Activated B cell treated with CpG ODN at 0.5 μM for 24 hours (primary cell): ENCODE results near the gene SMG9. TPM values are rescaled to one million over a fixed set of nuclear protein-coding genes. Genes with fewer than 3 reads are reported as not detected.

Source experiments
- ATAC-seq: fragments of 200-7000 bp; cut with Tn5 transposase; one replicate; pipeline ENCODE4 v1.10.0; 2021; ENCODE audit warnings: low read depth, mild to moderate bottlenecking, moderate library complexity
- CTCF ChIA-PET: fragments of 350-600 bp; sonication (Branson Sonifier 250); formaldehyde crosslinking; loops from one replicate; lab custom pipeline; 2021; ENCODE audit warnings: antibody characterized with exemption; lab: Charles Lee
- POLR2A ChIA-PET: fragments of 350-600 bp; sonication (Branson Sonifier 250); formaldehyde crosslinking; loops from one replicate; lab custom pipeline; 2021; ENCODE audit warnings: antibody characterized with exemption; lab: Charles Lee
- DNase-seq: peaks from one replicate; pipeline ENCODE4 v3.0.0; 2022
- H3K27ac Mint-ChIP-seq: one replicate; pipeline ENCODE4 v1.8.0; 2020; ENCODE audit warnings: mixed read lengths
- H3K27me3 Mint-ChIP-seq: one replicate; pipeline ENCODE4 v1.8.0; 2021; ENCODE audit warnings: mixed read lengths
- H3K36me3 Mint-ChIP-seq: one replicate; pipeline ENCODE4 v1.8.0; 2021; ENCODE audit warnings: low read depth, mixed read lengths
- H3K4me1 Mint-ChIP-seq: one replicate; pipeline ENCODE4 v1.8.0; 2021; ENCODE audit warnings: mixed read lengths
- H3K4me3 Mint-ChIP-seq: one replicate; pipeline ENCODE4 v1.8.0; 2020; ENCODE audit warnings: mild to moderate bottlenecking, mixed read lengths
- H3K9me3 Mint-ChIP-seq: one replicate; pipeline ENCODE4 v1.8.0; 2020; ENCODE audit warnings: mixed read lengths
- CTCF ChIP-seq: fragments of 200-600 bp; IDR thresholded peaks from one replicate; pipeline ENCODE4 v1.8.0; 2022; ENCODE audit warnings: antibody characterized with exemption, mild to moderate bottlenecking
- intact Hi-C: fragments of 100-400 bp; cut with micrococcal nuclease; formaldehyde crosslinking; loops from one replicate; pipeline ENCODE4 v1.15.1; 2024
- total RNA-seq: library from RNA; stranded (reverse); gene quantifications from 2 replicates; pipeline ENCODE4 v1.2.3, GENCODE V29; 2022

Gene SMG9
- total RNA-seq, 1 donor from 2014 or later: 105 TPM

GRCh38 chr19:43790587-43790986, 35.8 kb upstream of the SMG9 start:
- no peak for TF ChIP-seq CTCF
- H3K36me3 Mint-ChIP-seq: no peaks in the 10 kb centered on the region
- no peaks in the 10 kb centered on the region for H3K9me3 Mint-ChIP-seq
- DNase-seq: no peak
- no peak overlapping the region for H3K27ac Mint-ChIP-seq
- H3K4me3 Mint-ChIP-seq: no peak overlapping the region
- H3K27me3 Mint-ChIP-seq: peaks cover 12% of the 10 kb centered on the region
- intact Hi-C loops: no loop called here
- no peak for ATAC-seq
- H3K4me1 Mint-ChIP-seq: peaks cover 4% of the 10 kb centered on the region
- ChIA-PET POLR2A (interaction anchor here (1.4 to 1.5 kb wide), 2 partner anchors 10 to 12 kb away, joined by 3 read pairs; partner anchors contain the start of gene KCNN4), CTCF (no interaction called here)

- ChIA-PET POLR2A (interaction anchor here (0.6 to 1.4 kb wide), 3 partner anchors 10 to 264 kb away, joined by 3 read pairs; no protein-coding TSS in a partner anchor), CTCF (no interaction called here)
- Mint-ChIP-seq H3K4me3 (no peak overlapping the region), H3K4me1 (peaks cover 17% of the 10 kb centered on the region), H3K27me3 (peaks cover 6% of the 10 kb centered on the region), H3K27ac (peak overlapping the region; percentile 27), H3K9me3 (no peaks in the 10 kb centered on the region), H3K36me3 (no peaks in the 10 kb centered on the region)
- ATAC-seq: no peak
- no peak for DNase-seq
- intact Hi-C loops: loop anchor here (10.0 kb wide), 3 partner anchors 194 to 344 kb away; partner anchors contain the start of genes IRGQ and ZNF576
- no peak for TF ChIP-seq CTCF
These were observed 34.3 kb upstream of the SMG9 start for GRCh38 chr19:43789029-43789428.

GRCh38 chr19:43786665-43787064, 31.9 kb upstream of the SMG9 start:
- Mint-ChIP-seq H3K9me3 (no peaks in the 10 kb centered on the region), H3K27me3 (no peaks in the 10 kb centered on the region), H3K4me3 (no peak overlapping the region), H3K36me3 (no peaks in the 10 kb centered on the region), H3K27ac (no peak overlapping the region), H3K4me1 (peaks cover 41% of the 10 kb centered on the region)
- CTCF ChIA-PET: interaction anchor here (1.2 to 2.1 kb wide), 3 partner anchors 21 to 42 kb away, joined by 3 to 13 read pairs (median 4); no protein-coding TSS in a partner anchor
- no peak for TF ChIP-seq CTCF
- ATAC-seq (no peak), DNase-seq (no peak)
- intact Hi-C loops: loop anchor here (10.0 kb wide), 3 partner anchors 192 to 342 kb away; partner anchors contain the start of genes IRGQ and ZNF576
- POLR2A ChIA-PET: interaction anchor here (1.4 kb wide), 1 partner anchor 33 kb away, joined by 3 read pairs; the partner anchor contains the start of gene SMG9

GRCh38 chr19:43784981-43785808, 30.4 kb upstream of the SMG9 start:
- peaks cover 44% of the 10 kb centered on the region for H3K4me1 Mint-ChIP-seq
- intact Hi-C loops: loop anchor here (1.0 to 10.0 kb wide), 8 partner anchors 24 to 340 kb away; partner anchors contain the start of genes IRGQ, ZNF575 and ZNF576
- peak; percentile 92 for TF ChIP-seq CTCF
- peak overlapping the region; percentile 94 for H3K27ac Mint-ChIP-seq
- peaks cover 3% of the 10 kb centered on the region for H3K36me3 Mint-ChIP-seq
- ChIA-PET POLR2A (interaction anchor here (0.6 to 12.2 kb wide), 7 partner anchors 25 to 1173 kb away, joined by 3 to 661 read pairs (median 5); partner anchors contain the start of genes IRGQ, SMG9, ZNF575 and ZNF576), CTCF (interaction anchor here (0.6 to 8.6 kb wide), 17 partner anchors 11 to 338 kb away, joined by 3 to 113 read pairs (median 4); partner anchors contain the start of gene SMG9)
- H3K4me3 Mint-ChIP-seq: peak overlapping the region; percentile 48
- ATAC-seq: peak; percentile 13
- DNase-seq: no peak
- H3K27me3 Mint-ChIP-seq: no peaks in the 10 kb centered on the region
- no peaks in the 10 kb centered on the region for H3K9me3 Mint-ChIP-seq
